ENCODE data around the gene CEACAM6. TPM values are rescaled to one million over a fixed set of nuclear protein-coding genes. Genes with fewer than 3 reads are reported as not detected.

CEACAM6 gene
- polyA plus RNA-seq, 1 experiment: not detected

- no peaks in the 10 kb centered on the region for H3K9me3 ChIP-seq (ENCODE audit: control insufficient read depth, insufficient read depth, low read length)
- POLR2A ChIA-PET: no interaction called here
- no peaks in the 10 kb centered on the region for H3K27me3 ChIP-seq (ENCODE audit: control insufficient read depth, insufficient read depth, low read length)
- H3K4me3 ChIP-seq (ENCODE audit: low read depth, low read length): no peak overlapping the region
- H3K27ac ChIP-seq (ENCODE audit: low read depth, low read length): no peak overlapping the region
- DNase-seq (ENCODE audit: low read depth, low spot score): no peak
- no peak for TF ChIP-seq CTCF (IDR thresholded peaks at IDR 0.05; ENCODE audit: low read depth, low read length)
- CTCF ChIA-PET: interaction anchor here (0.6 kb wide), 1 partner anchor 50 kb away, joined by 3 read pairs; no protein-coding TSS in a partner anchor
These were observed 47.4 kb downstream of the CEACAM6 start for GRCh38 chr19:41802770-41803169.

GRCh38 chr19:41804336-41804735, 49.0 kb downstream of the CEACAM6 start:
- no peaks in the 10 kb centered on the region for H3K9me3 ChIP-seq (ENCODE audit: control insufficient read depth, insufficient read depth, low read length)
- H3K27ac ChIP-seq (ENCODE audit: low read depth, low read length): no peak overlapping the region
- no peak overlapping the region for H3K4me3 ChIP-seq (ENCODE audit: low read depth, low read length)
- CTCF ChIA-PET: interaction anchor here (1.0 kb wide), 1 partner anchor 10 kb away, joined by 3 read pairs; no protein-coding TSS in a partner anchor
- no peak for DNase-seq (ENCODE audit: low read depth, low spot score)
- TF ChIP-seq CTCF (IDR thresholded peaks at IDR 0.05; ENCODE audit: low read depth, low read length): no peak
- POLR2A ChIA-PET: no interaction called here
- H3K27me3 ChIP-seq (ENCODE audit: control insufficient read depth, insufficient read depth, low read length): no peaks in the 10 kb centered on the region

- no peaks in the 10 kb centered on the region for H3K9me3 ChIP-seq (ENCODE audit: control insufficient read depth, insufficient read depth, low read length)
- POLR2A ChIA-PET: no interaction called here
- H3K27ac ChIP-seq (ENCODE audit: low read depth, low read length): no peak overlapping the region
- CTCF ChIA-PET: no interaction called here
- no peak for TF ChIP-seq CTCF (IDR thresholded peaks at IDR 0.05; ENCODE audit: low read depth, low read length)
- H3K27me3 ChIP-seq (ENCODE audit: control insufficient read depth, insufficient read depth, low read length): no peaks in the 10 kb centered on the region
- H3K4me3 ChIP-seq (ENCODE audit: low read depth, low read length): no peak overlapping the region
- no peak for DNase-seq (ENCODE audit: low read depth, low spot score)
These were observed 51.8 kb downstream of the CEACAM6 start for GRCh38 chr19:41807176-41807575.

- CTCF ChIA-PET: interaction anchor here (0.6 kb wide), 1 partner anchor 102 kb away, joined by 3 read pairs; no protein-coding TSS in a partner anchor
- Histone ChIP-seq H3K27ac (ENCODE audit: low read depth, low read length) (no peak overlapping the region), H3K4me3 (ENCODE audit: low read depth, low read length) (no peak overlapping the region), H3K9me3 (ENCODE audit: control insufficient read depth, insufficient read depth, low read length) (no peaks in the 10 kb centered on the region), H3K27me3 (ENCODE audit: control insufficient read depth, insufficient read depth, low read length) (no peaks in the 10 kb centered on the region)
- no peak for DNase-seq (ENCODE audit: low read depth, low spot score)
- POLR2A ChIA-PET: no interaction called here
- TF ChIP-seq CTCF (IDR thresholded peaks at IDR 0.05; ENCODE audit: low read depth, low read length): no peak
These were observed 53.6 kb downstream of the CEACAM6 start for GRCh38 chr19:41808663-41809566.

- H3K27me3 ChIP-seq (ENCODE audit: control insufficient read depth, insufficient read depth, low read length): no peaks in the 10 kb centered on the region
- H3K27ac ChIP-seq (ENCODE audit: low read depth, low read length): no peak overlapping the region
- no peak for DNase-seq (ENCODE audit: low read depth, low spot score)
- H3K4me3 ChIP-seq (ENCODE audit: low read depth, low read length): no peak overlapping the region
- no peak for TF ChIP-seq CTCF (IDR thresholded peaks at IDR 0.05; ENCODE audit: low read depth, low read length)
- H3K9me3 ChIP-seq (ENCODE audit: control insufficient read depth, insufficient read depth, low read length): no peaks in the 10 kb centered on the region
- ChIA-PET POLR2A (no interaction called here), CTCF (no interaction called here)
These were observed 55.0 kb downstream of the CEACAM6 start for GRCh38 chr19:41810301-41810700.
